Panc1 (cell line): ENCODE data around the gene INPP4A. TPM values are rescaled to one million over a fixed set of nuclear protein-coding genes. Genes with fewer than 3 reads are reported as not detected.

Source experiments
- ATAC-seq: fragments of 200-7000 bp; cut with Tn5 transposase; 2 replicates; pipeline ENCODE4 v1.9.1; 2020; ENCODE audit warnings: mild to moderate bottlenecking, moderate library complexity
- BruUV-seq: library from RNA; stranded (reverse); fragments of 400-500 nt; replicated peaks from 2 replicates; lab custom pipeline; 2021; lab: Mats Ljungman, UMichigan
- CTCF ChIA-PET: fragments of 300-600 bp; sonication (Branson Sonifier 250); formaldehyde crosslinking; loops from one replicate; lab custom pipeline; 2022; ENCODE audit warnings: antibody characterized with exemption; lab: Charles Lee
- POLR2A ChIA-PET: fragments of 300-600 bp; sonication (Branson Sonifier 250); formaldehyde crosslinking; loops from one replicate; lab custom pipeline; 2022; ENCODE audit warnings: antibody characterized with exemption; lab: Charles Lee
- DNase-seq: peaks from one replicate; pipeline ENCODE4 v3.0.0-alpha.2; 2010; ENCODE audit warnings: low read depth, low spot score
- H3K27ac ChIP-seq: 2 replicates; pipeline ENCODE4 v1.5.1; 2011; ENCODE audit warnings: mild to moderate bottlenecking, low read length, inconsistent platforms
- H3K27me3 ChIP-seq: fragments of 200-500 bp; sonication (Bioruptor generic); 2 replicates; pipeline ENCODE4 v1.6.0; 2014; ENCODE audit warnings: low read length, inconsistent platforms; ENCODE audit not compliant: control insufficient read depth, insufficient read depth
- H3K36me3 ChIP-seq: fragments of 200-500 bp; sonication (Bioruptor generic); 2 replicates; pipeline ENCODE4 v1.5.1; 2014; ENCODE audit warnings: inconsistent platforms, mild to moderate bottlenecking, low read length, moderate library complexity; ENCODE audit not compliant: control insufficient read depth, insufficient read depth
- H3K4me1 ChIP-seq: 2 replicates; pipeline ENCODE4 v1.5.1; 2011; ENCODE audit warnings: inconsistent platforms, mild to moderate bottlenecking, low read length, moderate library complexity; ENCODE audit not compliant: control insufficient read depth, insufficient read depth
- H3K4me3 ChIP-seq, 2 experiments: 2 replicates each; pipeline ENCODE4 v1.5.1; 2011 to 2012; ENCODE audit warnings: low read depth in 2 of 2, low read length in 2 of 2, mild to moderate bottlenecking in 2 of 2, inconsistent platforms in 1 of 2, moderate library complexity in 1 of 2
- H3K9me3 ChIP-seq: fragments of 200-500 bp; sonication (Bioruptor generic); 2 replicates; pipeline ENCODE4 v1.5.1; 2014; ENCODE audit warnings: low read depth, mild to moderate bottlenecking, inconsistent platforms, low read length, moderate library complexity; ENCODE audit not compliant: control insufficient read depth, insufficient read depth
- POLR2AphosphoS5 ChIP-seq: IDR thresholded peaks from 2 replicates; pipeline ENCODE4 v1.6.1; 2012; ENCODE audit warnings: mild to moderate bottlenecking, low read depth, low read length, moderate library complexity
- SIN3A ChIP-seq: IDR thresholded peaks from 2 replicates; pipeline ENCODE4 v1.6.1; 2012; ENCODE audit warnings: low read depth, mild to moderate bottlenecking, low read length, moderate library complexity, borderline replicate concordance; ENCODE audit not compliant: insufficient read depth
- TCF7L2 ChIP-seq: IDR thresholded peaks from 2 replicates; pipeline ENCODE4 v1.6.1; 2011; ENCODE audit warnings: mild to moderate bottlenecking, low read depth, low read length, inconsistent platforms
- in situ Hi-C: cut with HindIII; loops from 2 replicates; pipeline ENCODE4 v1.10.0; 2016; ENCODE audit warnings: low sequenced_read_pairs, low pct_unique_long_range_greater_than_20kb
- intact Hi-C: fragments of 100-400 bp; cut with micrococcal nuclease; formaldehyde crosslinking; loops from one replicate; pipeline ENCODE4 v1.10.0; 2022; ENCODE audit not compliant: unreplicated experiment
- total RNA-seq: library from RNA; stranded (reverse); gene quantifications from one replicate; pipeline ENCODE4 v1.2.1, GENCODE V29; 2021; ENCODE audit not compliant: unreplicated experiment
- TF ChIP-seq, protein P1 (sequence below), 2 experiments: IDR thresholded peaks; 2 replicates each; pipeline ENCODE4 v1.6.1; 2011 to 2012; ENCODE audit warnings: low read depth in 2 of 2, control low read depth in 1 of 2, low read length in 1 of 2, mild to moderate bottlenecking in 1 of 2, moderate library complexity in 1 of 2; ENCODE audit not compliant: insufficient read depth in 1 of 2
- TF ChIP-seq, protein P2 (sequence below): fragments of 450-650 bp; IDR thresholded peaks from 2 replicates; pipeline ENCODE4 v1.5.1; 2017; ENCODE audit warnings: mild to moderate bottlenecking

Gene INPP4A
- total RNA-seq, 1 experiment from 2014 or later = 22.9 TPM

DNA sequence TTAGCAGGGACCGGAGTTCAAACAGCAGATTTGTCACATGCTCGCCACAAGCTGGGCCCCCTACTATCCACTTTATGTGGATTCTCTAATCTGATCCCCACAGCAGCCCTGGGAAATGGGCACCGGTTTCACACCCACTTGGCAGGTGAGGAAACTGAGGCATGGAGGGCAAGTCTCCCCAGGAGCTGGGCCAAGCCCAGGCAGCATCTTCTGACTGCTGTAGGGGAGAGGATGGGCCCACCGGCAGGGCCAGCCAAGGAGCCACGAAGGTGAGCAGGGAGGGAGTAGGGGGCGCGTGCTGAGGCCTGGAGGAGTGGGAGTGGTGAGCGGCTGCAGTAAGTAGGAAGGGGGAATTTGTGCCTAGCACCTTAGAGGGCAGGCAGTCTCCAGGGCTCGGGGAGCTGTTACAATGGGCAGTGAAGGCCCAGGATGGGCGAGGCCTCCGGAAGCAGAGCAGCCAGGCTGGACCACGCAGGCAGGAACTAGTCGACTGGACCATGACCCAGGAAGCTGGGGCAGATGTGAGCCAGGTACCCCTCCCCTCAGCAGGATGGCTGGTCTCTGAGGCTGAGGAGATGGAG lies 126.6 kb downstream of the INPP4A start:
- ChIA-PET POLR2A (no interaction called here), CTCF (no interaction called here)
- in situ Hi-C loops (no loop called here), intact Hi-C loops (no loop called here)
- Histone ChIP-seq H3K27ac (no peak overlapping the region), H3K9me3 (no peaks in the 10 kb centered on the region), H3K4me1 (no peaks in the 10 kb centered on the region), H3K27me3 (no peaks in the 10 kb centered on the region), H3K36me3 (no peaks in the 10 kb centered on the region), H3K4me3 (no peak overlapping the region)
- no peak for ATAC-seq
- TF ChIP-seq, protein P1, sequence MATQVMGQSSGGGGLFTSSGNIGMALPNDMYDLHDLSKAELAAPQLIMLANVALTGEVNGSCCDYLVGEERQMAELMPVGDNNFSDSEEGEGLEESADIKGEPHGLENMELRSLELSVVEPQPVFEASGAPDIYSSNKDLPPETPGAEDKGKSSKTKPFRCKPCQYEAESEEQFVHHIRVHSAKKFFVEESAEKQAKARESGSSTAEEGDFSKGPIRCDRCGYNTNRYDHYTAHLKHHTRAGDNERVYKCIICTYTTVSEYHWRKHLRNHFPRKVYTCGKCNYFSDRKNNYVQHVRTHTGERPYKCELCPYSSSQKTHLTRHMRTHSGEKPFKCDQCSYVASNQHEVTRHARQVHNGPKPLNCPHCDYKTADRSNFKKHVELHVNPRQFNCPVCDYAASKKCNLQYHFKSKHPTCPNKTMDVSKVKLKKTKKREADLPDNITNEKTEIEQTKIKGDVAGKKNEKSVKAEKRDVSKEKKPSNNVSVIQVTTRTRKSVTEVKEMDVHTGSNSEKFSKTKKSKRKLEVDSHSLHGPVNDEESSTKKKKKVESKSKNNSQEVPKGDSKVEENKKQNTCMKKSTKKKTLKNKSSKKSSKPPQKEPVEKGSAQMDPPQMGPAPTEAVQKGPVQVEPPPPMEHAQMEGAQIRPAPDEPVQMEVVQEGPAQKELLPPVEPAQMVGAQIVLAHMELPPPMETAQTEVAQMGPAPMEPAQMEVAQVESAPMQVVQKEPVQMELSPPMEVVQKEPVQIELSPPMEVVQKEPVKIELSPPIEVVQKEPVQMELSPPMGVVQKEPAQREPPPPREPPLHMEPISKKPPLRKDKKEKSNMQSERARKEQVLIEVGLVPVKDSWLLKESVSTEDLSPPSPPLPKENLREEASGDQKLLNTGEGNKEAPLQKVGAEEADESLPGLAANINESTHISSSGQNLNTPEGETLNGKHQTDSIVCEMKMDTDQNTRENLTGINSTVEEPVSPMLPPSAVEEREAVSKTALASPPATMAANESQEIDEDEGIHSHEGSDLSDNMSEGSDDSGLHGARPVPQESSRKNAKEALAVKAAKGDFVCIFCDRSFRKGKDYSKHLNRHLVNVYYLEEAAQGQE (IDR thresholded peaks at IDR 0.05; ENCODE audit: insufficient read depth in 1 of 2, low read depth in 2 of 2, low read length in 1 of 2) = no peak
- no peak for TF ChIP-seq SIN3A
- TF ChIP-seq TCF7L2 = no peak
- TF ChIP-seq, protein P2, sequence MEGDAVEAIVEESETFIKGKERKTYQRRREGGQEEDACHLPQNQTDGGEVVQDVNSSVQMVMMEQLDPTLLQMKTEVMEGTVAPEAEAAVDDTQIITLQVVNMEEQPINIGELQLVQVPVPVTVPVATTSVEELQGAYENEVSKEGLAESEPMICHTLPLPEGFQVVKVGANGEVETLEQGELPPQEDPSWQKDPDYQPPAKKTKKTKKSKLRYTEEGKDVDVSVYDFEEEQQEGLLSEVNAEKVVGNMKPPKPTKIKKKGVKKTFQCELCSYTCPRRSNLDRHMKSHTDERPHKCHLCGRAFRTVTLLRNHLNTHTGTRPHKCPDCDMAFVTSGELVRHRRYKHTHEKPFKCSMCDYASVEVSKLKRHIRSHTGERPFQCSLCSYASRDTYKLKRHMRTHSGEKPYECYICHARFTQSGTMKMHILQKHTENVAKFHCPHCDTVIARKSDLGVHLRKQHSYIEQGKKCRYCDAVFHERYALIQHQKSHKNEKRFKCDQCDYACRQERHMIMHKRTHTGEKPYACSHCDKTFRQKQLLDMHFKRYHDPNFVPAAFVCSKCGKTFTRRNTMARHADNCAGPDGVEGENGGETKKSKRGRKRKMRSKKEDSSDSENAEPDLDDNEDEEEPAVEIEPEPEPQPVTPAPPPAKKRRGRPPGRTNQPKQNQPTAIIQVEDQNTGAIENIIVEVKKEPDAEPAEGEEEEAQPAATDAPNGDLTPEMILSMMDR = no peak
- no peak for TF ChIP-seq POLR2AphosphoS5
- DNase-seq = no peak
- no TSS peak for BruUV-seq

DNA sequence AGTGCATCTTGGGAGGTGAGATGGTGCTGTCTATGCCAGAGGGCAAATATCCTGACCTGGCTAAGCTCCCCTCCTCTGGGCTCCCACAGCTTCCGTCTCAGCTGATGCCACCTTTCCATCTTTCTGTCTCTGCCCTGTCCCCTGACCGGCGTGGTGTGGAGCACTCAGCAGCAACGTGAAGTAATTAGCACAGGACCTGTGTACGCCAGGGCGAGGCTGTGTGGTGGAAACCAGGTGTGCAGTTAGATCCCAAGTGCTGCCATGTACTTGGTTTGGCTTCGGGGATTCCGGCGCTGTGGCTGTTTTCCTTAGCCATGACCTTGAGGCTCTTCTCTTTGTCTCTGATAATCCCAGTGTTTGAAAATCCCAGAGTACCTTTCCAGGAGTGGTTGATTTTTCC lies 127.1 kb downstream of the INPP4A start:
- in situ Hi-C loops (no loop called here), intact Hi-C loops (no loop called here)
- Histone ChIP-seq H3K4me1 (no peaks in the 10 kb centered on the region), H3K27ac (no peak overlapping the region), H3K27me3 (no peaks in the 10 kb centered on the region), H3K36me3 (no peaks in the 10 kb centered on the region), H3K9me3 (no peaks in the 10 kb centered on the region), H3K4me3 (no peak overlapping the region)
- ChIA-PET CTCF (no interaction called here), POLR2A (no interaction called here)
- TF ChIP-seq, protein P2 = no peak
- no peak for TF ChIP-seq SIN3A
- no peak for TF ChIP-seq TCF7L2
- TF ChIP-seq POLR2AphosphoS5 = no peak
- TF ChIP-seq, protein P1 (IDR thresholded peaks at IDR 0.05; ENCODE audit: insufficient read depth in 1 of 2, low read depth in 2 of 2, low read length in 1 of 2) = no peak
- no peak for DNase-seq
- no peak for ATAC-seq
- BruUV-seq = no TSS peak
